Measurements from ENCODE around the gene LRRC10. TPM values are rescaled to one million over a fixed set of nuclear protein-coding genes. Genes with fewer than 3 reads are reported as not detected.

The LRRC10 gene
- polyA plus RNA-seq, 1 donor from 2014 or later, result not detected

DNA sequence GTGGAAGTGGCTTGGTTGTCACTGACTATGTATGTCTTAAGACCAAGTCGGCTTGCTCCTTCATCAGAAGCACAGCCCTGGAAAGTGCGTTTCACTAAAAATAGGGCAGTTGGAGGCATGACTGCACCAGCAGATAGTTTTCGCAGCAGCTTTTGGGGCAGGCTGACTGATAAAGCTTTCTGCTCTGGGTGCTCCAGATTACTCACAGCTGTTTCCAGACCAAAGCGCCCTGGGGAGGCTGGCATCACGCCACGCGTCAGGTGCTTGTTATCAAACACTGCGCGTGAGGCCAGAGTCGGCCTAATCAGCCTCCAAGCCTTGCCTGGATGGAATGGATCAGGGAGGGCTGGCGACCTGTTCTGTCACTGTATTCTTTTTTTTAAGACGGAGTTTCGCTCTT lies 13.3 kb upstream of the LRRC10 start:
- H4K20me1 ChIP-seq (ENCODE audit: insufficient read depth), result no peaks in the 10 kb centered on the region
- H3F3A ChIP-seq (ENCODE audit: insufficient read depth, low read length, poor library complexity, severe bottlenecking), result no peaks in the 10 kb centered on the region
- TF ChIP-seq EP300 (conservative IDR thresholded peaks at IDR 0.05; ENCODE audit: poor library complexity, severe bottlenecking) (no peak), CTCF (IDR thresholded peaks at IDR 0.05; ENCODE audit: poor library complexity, severe bottlenecking) (no peak), MXI1 (conservative IDR thresholded peaks at IDR 0.05; ENCODE audit: poor library complexity, severe bottlenecking) (no peak), POLR2AphosphoS5 (IDR thresholded peaks at IDR 0.05) (no peak), EZH2 (IDR thresholded peaks at IDR 0.05; ENCODE audit: borderline replicate concordance, insufficient read depth, low read length, poor library complexity, severe bottlenecking) (no peak), RAD21 (conservative IDR thresholded peaks at IDR 0.05) (no peak), SMC3 (conservative IDR thresholded peaks at IDR 0.05; ENCODE audit: poor library complexity) (no peak), TAF1 (IDR thresholded peaks at IDR 0.05; ENCODE audit: low read depth) (no peak)
- TF ChIP-seq, protein P1, sequence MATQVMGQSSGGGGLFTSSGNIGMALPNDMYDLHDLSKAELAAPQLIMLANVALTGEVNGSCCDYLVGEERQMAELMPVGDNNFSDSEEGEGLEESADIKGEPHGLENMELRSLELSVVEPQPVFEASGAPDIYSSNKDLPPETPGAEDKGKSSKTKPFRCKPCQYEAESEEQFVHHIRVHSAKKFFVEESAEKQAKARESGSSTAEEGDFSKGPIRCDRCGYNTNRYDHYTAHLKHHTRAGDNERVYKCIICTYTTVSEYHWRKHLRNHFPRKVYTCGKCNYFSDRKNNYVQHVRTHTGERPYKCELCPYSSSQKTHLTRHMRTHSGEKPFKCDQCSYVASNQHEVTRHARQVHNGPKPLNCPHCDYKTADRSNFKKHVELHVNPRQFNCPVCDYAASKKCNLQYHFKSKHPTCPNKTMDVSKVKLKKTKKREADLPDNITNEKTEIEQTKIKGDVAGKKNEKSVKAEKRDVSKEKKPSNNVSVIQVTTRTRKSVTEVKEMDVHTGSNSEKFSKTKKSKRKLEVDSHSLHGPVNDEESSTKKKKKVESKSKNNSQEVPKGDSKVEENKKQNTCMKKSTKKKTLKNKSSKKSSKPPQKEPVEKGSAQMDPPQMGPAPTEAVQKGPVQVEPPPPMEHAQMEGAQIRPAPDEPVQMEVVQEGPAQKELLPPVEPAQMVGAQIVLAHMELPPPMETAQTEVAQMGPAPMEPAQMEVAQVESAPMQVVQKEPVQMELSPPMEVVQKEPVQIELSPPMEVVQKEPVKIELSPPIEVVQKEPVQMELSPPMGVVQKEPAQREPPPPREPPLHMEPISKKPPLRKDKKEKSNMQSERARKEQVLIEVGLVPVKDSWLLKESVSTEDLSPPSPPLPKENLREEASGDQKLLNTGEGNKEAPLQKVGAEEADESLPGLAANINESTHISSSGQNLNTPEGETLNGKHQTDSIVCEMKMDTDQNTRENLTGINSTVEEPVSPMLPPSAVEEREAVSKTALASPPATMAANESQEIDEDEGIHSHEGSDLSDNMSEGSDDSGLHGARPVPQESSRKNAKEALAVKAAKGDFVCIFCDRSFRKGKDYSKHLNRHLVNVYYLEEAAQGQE (IDR thresholded peaks at IDR 0.05; ENCODE audit: borderline replicate concordance), result no peak
- H3K4me2 ChIP-seq (ENCODE audit: low read length), result no peak overlapping the region
- no peak overlapping the region for H2AFZ ChIP-seq (ENCODE audit: low read depth, low read length)
- no peaks in the 10 kb centered on the region for H3K27me3 ChIP-seq (ENCODE audit: insufficient read depth, low read depth, low read length)
- H3K9ac ChIP-seq (ENCODE audit: low read length), result no peak overlapping the region
- H3K9me3 ChIP-seq (ENCODE audit: low read length), result no peaks in the 10 kb centered on the region
- H3K27ac ChIP-seq (ENCODE audit: low read length), result no peak overlapping the region
- H3K79me2 ChIP-seq (replicated peaks; ENCODE audit: insufficient read depth, low read length), result no peaks in the 10 kb centered on the region
- H3K4me3 ChIP-seq (ENCODE audit: low read length), result no peak overlapping the region
- no peaks in the 10 kb centered on the region for H3K36me3 ChIP-seq (ENCODE audit: insufficient read depth, low read length)
- no peaks in the 10 kb centered on the region for H3K9me2 ChIP-seq (ENCODE audit: insufficient read depth, low read length)

DNA sequence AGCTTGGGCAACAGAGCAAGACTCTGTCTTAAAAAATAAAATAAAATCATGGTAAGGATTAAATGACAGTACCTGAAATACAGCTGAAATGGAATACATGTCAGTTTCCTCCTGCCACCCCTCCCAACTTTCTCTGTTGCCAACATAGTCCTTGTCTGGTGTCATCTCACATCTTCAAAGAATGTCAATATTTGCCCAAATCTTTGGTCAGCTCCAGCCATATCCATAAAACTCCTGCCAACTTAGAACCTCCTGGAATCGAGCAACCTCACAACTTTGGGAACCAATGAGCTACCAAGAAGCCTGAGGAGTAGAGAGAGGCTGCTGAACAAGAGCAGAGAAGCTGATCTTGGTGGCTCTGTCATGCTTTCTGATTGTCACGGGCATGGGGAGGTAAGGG lies 10.8 kb upstream of the LRRC10 start:
- H3K4me2 ChIP-seq (ENCODE audit: low read length), result no peak overlapping the region
- no peaks in the 10 kb centered on the region for H3K9me2 ChIP-seq (ENCODE audit: insufficient read depth, low read length)
- no peaks in the 10 kb centered on the region for H3K79me2 ChIP-seq (replicated peaks; ENCODE audit: insufficient read depth, low read length)
- no peaks in the 10 kb centered on the region for H4K20me1 ChIP-seq (ENCODE audit: insufficient read depth)
- H3K4me3 ChIP-seq (ENCODE audit: low read length), result no peak overlapping the region
- H3K36me3 ChIP-seq (ENCODE audit: insufficient read depth, low read length), result no peaks in the 10 kb centered on the region
- no peak overlapping the region for H3K9ac ChIP-seq (ENCODE audit: low read length)
- no peak overlapping the region for H3K27ac ChIP-seq (ENCODE audit: low read length)
- H3F3A ChIP-seq (ENCODE audit: insufficient read depth, low read length, poor library complexity, severe bottlenecking), result no peaks in the 10 kb centered on the region
- no peak overlapping the region for H2AFZ ChIP-seq (ENCODE audit: low read depth, low read length)
- TF ChIP-seq MXI1 (conservative IDR thresholded peaks at IDR 0.05; ENCODE audit: poor library complexity, severe bottlenecking) (no peak), SMC3 (conservative IDR thresholded peaks at IDR 0.05; ENCODE audit: poor library complexity) (no peak), RAD21 (conservative IDR thresholded peaks at IDR 0.05) (no peak), EP300 (conservative IDR thresholded peaks at IDR 0.05; ENCODE audit: poor library complexity, severe bottlenecking) (no peak), TAF1 (IDR thresholded peaks at IDR 0.05; ENCODE audit: low read depth) (no peak), POLR2AphosphoS5 (IDR thresholded peaks at IDR 0.05) (no peak), EZH2 (IDR thresholded peaks at IDR 0.05; ENCODE audit: borderline replicate concordance, insufficient read depth, low read length, poor library complexity, severe bottlenecking) (no peak), CTCF (IDR thresholded peaks at IDR 0.05; ENCODE audit: poor library complexity, severe bottlenecking) (no peak)
- TF ChIP-seq, protein P1 (IDR thresholded peaks at IDR 0.05; ENCODE audit: borderline replicate concordance), result no peak
- H3K27me3 ChIP-seq (ENCODE audit: insufficient read depth, low read depth, low read length), result no peaks in the 10 kb centered on the region
- no peaks in the 10 kb centered on the region for H3K9me3 ChIP-seq (ENCODE audit: low read length)
